ENCODE results near the gene STKLD1.

DNA sequence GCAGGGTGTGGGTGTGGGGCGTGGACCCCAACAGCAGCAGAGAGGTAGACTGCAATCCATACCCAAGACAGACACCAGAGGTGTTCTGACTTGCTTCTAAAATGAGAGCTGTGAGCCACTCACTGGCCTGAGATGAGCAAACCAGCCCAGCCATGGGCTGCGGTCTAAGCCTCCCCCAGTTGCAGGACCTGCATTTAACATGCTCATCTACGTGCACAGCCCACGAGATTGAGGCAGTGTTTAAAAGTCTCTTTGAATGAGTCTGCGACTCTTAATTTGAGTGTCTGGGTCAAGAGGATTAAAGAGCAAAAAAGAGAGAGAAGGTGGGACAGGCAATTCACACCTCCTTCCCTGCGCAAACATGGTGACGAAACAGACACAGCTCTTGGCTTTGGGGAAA lies 6.2 kb upstream of the STKLD1 start:
- TF ChIP-seq MBD2 (IDR thresholded peaks at IDR 0.05; ENCODE audit: borderline replicate concordance, low read depth) (no peak), NKRF (IDR thresholded peaks at IDR 0.05; ENCODE audit: borderline replicate concordance) (no peak), PHTF2 (CRISPR knock-in tag; IDR thresholded peaks at IDR 0.05) (no peak), IRF1 (CRISPR knock-in tag; IDR thresholded peaks at IDR 0.05; ENCODE audit: borderline replicate concordance) (no peak), ATF4 (CRISPR knock-in tag; IDR thresholded peaks at IDR 0.05) (no peak), ELF1 (tag; IDR thresholded peaks at IDR 0.05) (no peak)

All from K562 (cell line).